ENCODE measurements around the gene M1AP. TPM values are rescaled to one million over a fixed set of nuclear protein-coding genes. Genes with fewer than 3 reads are reported as not detected.
A peak's percentile ranks its signal among the peaks of the same experiment; 100 is the strongest.

M1AP gene
- total RNA-seq, 1 experiment from 2014 or later = not detected

- ChIA-PET POLR2A (interaction anchor here (0.7 kb wide), 1 partner anchor 14 kb away, joined by 12 read pairs; no protein-coding TSS in a partner anchor), CTCF (no interaction called here)
- TF ChIP-seq POLR2AphosphoS5 (IDR thresholded peaks at IDR 0.05; ENCODE audit: low read depth, low read length) (no peak), SIN3A (IDR thresholded peaks at IDR 0.05; ENCODE audit: borderline replicate concordance, insufficient read depth, low read depth, low read length) (no peak), TCF7L2 (IDR thresholded peaks at IDR 0.05; ENCODE audit: low read depth, low read length) (no peak), CTCF (IDR thresholded peaks at IDR 0.05) (no peak), REST (IDR thresholded peaks at IDR 0.05; ENCODE audit: insufficient read depth in 1 of 2, low read depth in 2 of 2, low read length in 1 of 2) (no peak)
- peak within 1 kb of the TSS in 1 of 2 experiments; percentile 37; a peak in 1 of 4 replicates for H3K4me3 ChIP-seq (ENCODE audit: low read depth in 2 of 2, low read length in 2 of 2)
- no peaks in the 10 kb centered on the region for H3K4me1 ChIP-seq (ENCODE audit: control insufficient read depth, insufficient read depth, low read length)
- H3K27ac ChIP-seq (ENCODE audit: low read length) = no peak within 1 kb of the TSS
- DNase-seq (ENCODE audit: low read depth, low spot score) (no peak), ATAC-seq (peak; percentile 32)
- intact Hi-C loops (cut with micrococcal nuclease; ENCODE audit: unreplicated experiment) (no loop called here), in situ Hi-C loops (cut with HindIII; ENCODE audit: low pct_unique_long_range_greater_than_20kb, low sequenced_read_pairs) (no loop called here)
- no TSS peak for BruUV-seq (replicated peaks)
- H3K9me3 ChIP-seq (ENCODE audit: control insufficient read depth, insufficient read depth, low read depth, low read length) = no peaks in the 10 kb centered on the region
- H3K27me3 ChIP-seq (ENCODE audit: control insufficient read depth, insufficient read depth, low read length) = no peaks in the 10 kb centered on the region
- H3K36me3 ChIP-seq (ENCODE audit: control insufficient read depth, insufficient read depth, low read length) = no peaks in the 10 kb centered on the region
Measured at GRCh38 chr2:74514368-74515270, 133.5 kb downstream of the M1AP start, which contains the start of gene TLX2. TLX2 (plus strand) TSS chr2:74514450; CDS start chr2:74514807, 357 bp downstream.

GRCh38 chr2:74513605-74514367 is 134.3 kb downstream of the M1AP start:
- Histone ChIP-seq H3K4me1 (ENCODE audit: control insufficient read depth, insufficient read depth, low read length) (no peaks in the 10 kb centered on the region; the same call in 1 of the 2 replicates), H3K9me3 (ENCODE audit: control insufficient read depth, insufficient read depth, low read depth, low read length) (no peaks in the 10 kb centered on the region), H3K27ac (ENCODE audit: low read length) (no peak overlapping the region), H3K36me3 (ENCODE audit: control insufficient read depth, insufficient read depth, low read length) (no peaks in the 10 kb centered on the region), H3K4me3 (ENCODE audit: low read depth in 2 of 2, low read length in 2 of 2) (peak overlapping the region in 1 of 2 experiments; percentile 37; a peak in 1 of 4 replicates), H3K27me3 (ENCODE audit: control insufficient read depth, insufficient read depth, low read length) (no peaks in the 10 kb centered on the region)
- ChIA-PET CTCF (no interaction called here), POLR2A (interaction anchor here (0.7 kb wide), 1 partner anchor 13 kb away, joined by 12 read pairs; no protein-coding TSS in a partner anchor)
- no peak for TF ChIP-seq REST (IDR thresholded peaks at IDR 0.05; ENCODE audit: insufficient read depth in 1 of 2, low read depth in 2 of 2, low read length in 1 of 2)
- no peak for TF ChIP-seq SIN3A (IDR thresholded peaks at IDR 0.05; ENCODE audit: borderline replicate concordance, insufficient read depth, low read depth, low read length)
- TF ChIP-seq CTCF (IDR thresholded peaks at IDR 0.05) = no peak
- TF ChIP-seq POLR2AphosphoS5 (IDR thresholded peaks at IDR 0.05; ENCODE audit: low read depth, low read length) = no peak
- no peak for TF ChIP-seq TCF7L2 (IDR thresholded peaks at IDR 0.05; ENCODE audit: low read depth, low read length)
- intact Hi-C loops (cut with micrococcal nuclease; ENCODE audit: unreplicated experiment) (no loop called here), in situ Hi-C loops (cut with HindIII; ENCODE audit: low pct_unique_long_range_greater_than_20kb, low sequenced_read_pairs) (no loop called here)
- DNase-seq (ENCODE audit: low read depth, low spot score) = no peak
- ATAC-seq = peak; percentile 18; the same call in 1 of the 2 replicates
- BruUV-seq (replicated peaks) = no TSS peak

Data from Panc1 (cell line).